GM12874 (cell line): ENCODE measurements around the gene SEMA4B.

Source experiments
- TF ChIP-seq, protein P1 (sequence below): IDR thresholded peaks from 2 replicates; pipeline ENCODE4 v1.5.1; 2011; ENCODE audit warnings: low read depth, mild to moderate bottlenecking, control low read depth, low read length, moderate library complexity; ENCODE audit not compliant: insufficient read depth

SEMA4B gene

DNA sequence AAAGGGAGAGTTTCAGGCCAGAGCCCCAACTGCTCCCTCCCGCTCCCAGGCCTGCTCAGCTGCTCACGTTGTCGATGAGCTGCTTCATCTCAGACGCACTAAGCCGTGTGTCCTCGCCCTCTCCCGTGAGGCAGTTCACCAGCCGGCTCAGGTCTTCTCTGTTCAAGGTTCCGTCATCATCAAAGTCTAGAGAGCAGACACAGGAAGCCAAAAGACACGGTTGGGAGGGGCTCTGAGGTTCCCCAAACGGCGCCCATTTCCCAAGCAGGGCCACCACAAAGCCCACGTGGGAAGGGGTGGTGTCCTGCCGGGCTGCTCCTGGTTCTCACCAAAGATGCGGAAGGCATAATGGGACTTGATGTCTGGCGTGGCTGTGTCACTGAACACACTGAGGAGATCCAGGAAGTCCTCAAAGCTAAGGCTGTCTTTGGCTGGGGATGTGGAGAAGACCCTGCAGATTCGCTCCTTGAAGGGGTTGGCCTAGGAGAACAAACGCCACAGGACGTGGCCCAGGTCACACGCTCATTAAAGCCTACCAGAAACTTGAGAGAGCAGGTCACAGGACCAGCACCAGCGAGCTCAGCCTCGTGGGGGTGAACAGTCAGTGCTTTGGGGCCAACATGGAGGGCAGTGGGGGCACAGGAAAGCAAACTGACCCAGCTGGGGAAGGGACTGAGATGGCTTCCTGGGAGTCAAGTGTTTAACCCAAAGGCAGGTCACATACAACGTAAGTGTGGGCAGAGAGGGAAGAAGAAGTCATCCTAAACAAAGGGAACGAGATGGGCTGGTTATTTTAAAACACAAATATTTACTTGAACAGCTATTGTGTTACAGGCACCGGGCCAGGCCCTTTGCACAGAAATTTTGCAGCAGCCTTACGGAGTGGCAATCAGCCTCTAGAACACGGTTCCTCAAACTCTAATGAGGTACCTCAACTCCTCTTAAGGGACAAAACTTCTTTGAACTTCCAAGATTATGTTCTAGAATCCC lies 30.2 kb downstream of the SEMA4B start:
- TF ChIP-seq, protein P1, sequence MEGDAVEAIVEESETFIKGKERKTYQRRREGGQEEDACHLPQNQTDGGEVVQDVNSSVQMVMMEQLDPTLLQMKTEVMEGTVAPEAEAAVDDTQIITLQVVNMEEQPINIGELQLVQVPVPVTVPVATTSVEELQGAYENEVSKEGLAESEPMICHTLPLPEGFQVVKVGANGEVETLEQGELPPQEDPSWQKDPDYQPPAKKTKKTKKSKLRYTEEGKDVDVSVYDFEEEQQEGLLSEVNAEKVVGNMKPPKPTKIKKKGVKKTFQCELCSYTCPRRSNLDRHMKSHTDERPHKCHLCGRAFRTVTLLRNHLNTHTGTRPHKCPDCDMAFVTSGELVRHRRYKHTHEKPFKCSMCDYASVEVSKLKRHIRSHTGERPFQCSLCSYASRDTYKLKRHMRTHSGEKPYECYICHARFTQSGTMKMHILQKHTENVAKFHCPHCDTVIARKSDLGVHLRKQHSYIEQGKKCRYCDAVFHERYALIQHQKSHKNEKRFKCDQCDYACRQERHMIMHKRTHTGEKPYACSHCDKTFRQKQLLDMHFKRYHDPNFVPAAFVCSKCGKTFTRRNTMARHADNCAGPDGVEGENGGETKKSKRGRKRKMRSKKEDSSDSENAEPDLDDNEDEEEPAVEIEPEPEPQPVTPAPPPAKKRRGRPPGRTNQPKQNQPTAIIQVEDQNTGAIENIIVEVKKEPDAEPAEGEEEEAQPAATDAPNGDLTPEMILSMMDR, result no peak

DNA sequence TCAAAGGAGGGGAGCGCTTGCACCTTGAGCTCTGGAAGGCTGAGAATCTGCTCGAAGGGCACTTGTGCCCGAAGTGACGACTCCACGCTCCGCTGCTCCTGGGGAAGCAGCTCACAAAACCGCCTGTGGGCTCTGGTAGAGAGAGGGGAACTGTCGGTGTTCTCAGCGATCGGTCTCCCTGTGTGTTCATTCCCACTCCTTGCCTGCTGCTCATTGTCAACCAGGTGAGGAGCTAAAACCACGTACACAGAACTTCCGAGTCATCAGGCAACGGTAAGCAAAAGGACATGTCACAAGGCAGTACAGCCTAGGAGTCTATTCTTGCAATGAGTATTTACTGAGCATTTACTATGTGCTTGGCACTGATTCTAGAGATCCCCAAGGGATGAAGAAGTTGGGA lies 31.1 kb downstream of the SEMA4B start:
- TF ChIP-seq, protein P1, result no peak

DNA sequence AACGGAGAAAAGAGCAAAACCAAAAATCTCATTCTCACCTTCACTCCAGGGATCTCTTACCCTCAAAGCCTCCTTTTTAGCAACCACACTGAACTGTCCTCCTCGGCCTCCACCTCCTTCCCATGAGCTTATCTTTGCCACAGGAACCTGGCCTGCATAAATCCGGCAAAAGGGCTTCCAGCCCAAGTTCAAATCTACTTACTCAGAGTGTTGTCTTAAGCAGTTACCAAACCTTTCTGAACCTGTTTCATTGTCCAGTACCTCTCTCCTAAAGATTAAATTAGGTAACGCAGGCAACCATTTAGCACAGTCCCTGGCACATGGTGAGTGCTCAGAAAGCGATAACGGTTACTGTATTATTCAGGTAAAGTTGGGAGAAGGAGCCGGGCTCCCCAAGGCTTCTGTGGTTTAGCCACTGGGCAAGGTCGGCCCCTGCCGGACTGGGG lies 31.8 kb downstream of the SEMA4B start:
- TF ChIP-seq, protein P1, result peak; percentile 47

DNA sequence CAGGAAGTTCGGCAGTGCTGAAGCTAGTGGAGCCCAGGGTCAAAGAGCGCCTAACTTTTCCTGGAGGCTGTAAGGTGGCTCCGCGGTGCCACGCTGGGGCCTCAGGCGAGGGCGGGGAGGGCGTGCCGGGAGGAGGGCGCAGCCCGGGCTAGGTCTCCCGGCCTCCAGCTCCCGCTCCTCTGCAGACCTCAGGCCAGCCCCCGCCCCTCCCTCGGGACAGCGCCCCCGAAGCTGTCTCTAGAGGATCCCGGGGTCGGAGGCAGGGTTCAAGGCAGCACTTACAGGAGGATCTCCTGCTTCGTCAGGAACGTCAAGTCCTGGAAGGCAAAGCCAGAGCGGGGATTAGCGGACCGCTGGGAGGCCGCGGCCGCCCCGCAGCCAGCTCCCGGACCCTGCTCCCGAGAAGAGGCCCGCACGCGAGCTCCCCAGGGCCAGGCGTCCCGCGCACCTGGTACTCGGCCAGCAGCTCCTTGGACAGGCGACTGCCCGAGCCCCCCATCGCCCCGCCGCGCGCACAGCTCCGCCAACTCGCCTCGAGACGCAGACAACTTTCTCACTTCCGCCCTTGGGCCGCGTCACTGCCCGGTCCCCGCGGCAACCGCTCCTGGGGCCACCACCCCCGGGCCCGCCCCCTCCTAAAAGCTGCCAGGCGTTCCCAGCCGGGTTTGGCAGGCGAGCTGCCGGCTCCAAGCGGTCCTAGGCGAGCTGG lies 32.4 kb downstream of the SEMA4B start, which contains the start of gene CIB1:
TSS of gene CIB1 (minus strand) at position 555 of the 709 bp plus-strand sequence. CDS start at position 499, 56 bp downstream.
- TF ChIP-seq, protein P1, result no peak

GRCh38 chr15:90234096-90234988 lies 33.2 kb downstream of the SEMA4B start, which contains the start of gene GDPGP1:
TSS of gene GDPGP1 (plus strand) at chr15:90234209. CDS start at chr15:90240909, 6,700 bp downstream.
- TF ChIP-seq, protein P1, result no peak

- TF ChIP-seq, protein P1, result no peak
Measured at GRCh38 chr15:90239371-90239770, 38.2 kb downstream of the SEMA4B start.
